ES-I3 (cell line): ENCODE results near the gene HTN3.
"Not testable (repeated sequence)": the region's sequence is repeated elsewhere in the genome, so short reads cannot be mapped to it uniquely, and the experiment has no call there.

Experiments used
- H3K36me3 ChIP-seq: 2 replicates; pipeline ENCODE4 v1.6.1; 2013; ENCODE audit warnings: mild to moderate bottlenecking, low read length, control low read depth, moderate library complexity; ENCODE audit not compliant: insufficient read depth
- H3K4me1 ChIP-seq: 2 replicates; pipeline ENCODE4 v1.6.1; 2013; ENCODE audit warnings: mild to moderate bottlenecking, control low read depth, low read length; ENCODE audit not compliant: insufficient read depth
- H3K9ac ChIP-seq: 2 replicates; pipeline ENCODE4 v1.6.1; 2013; ENCODE audit warnings: low read depth, mild to moderate bottlenecking, low read length, moderate library complexity
- H3K9me3 ChIP-seq: 2 replicates; pipeline ENCODE4 v1.6.1; 2013; ENCODE audit warnings: mild to moderate bottlenecking, low read length, moderate library complexity; ENCODE audit not compliant: control insufficient read depth, insufficient read depth

HTN3 gene

GRCh38 chr4:70041652-70042286, 13.5 kb downstream of the HTN3 start:
- no peak overlapping the region for H3K9ac ChIP-seq
- no peaks in the 10 kb centered on the region; the same call in 1 of the 2 replicates for H3K36me3 ChIP-seq
- no peaks in the 10 kb centered on the region for H3K9me3 ChIP-seq
- H3K4me1 ChIP-seq = no peaks in the 10 kb centered on the region

GRCh38 chr4:70050138-70050537, 21.9 kb downstream of the HTN3 start, which contains the start of gene HTN1:
Gene HTN1, plus strand, starts transcription at chr4:70050438. Its CDS starts 2,639 bp downstream, at chr4:70053077.
- not testable (repeated sequence) for H3K36me3 ChIP-seq, H3K9ac ChIP-seq, H3K4me1 ChIP-seq, H3K9me3 ChIP-seq

- not testable (repeated sequence) for H3K9ac ChIP-seq, H3K4me1 ChIP-seq, H3K36me3 ChIP-seq, H3K9me3 ChIP-seq
Observed at GRCh38 chr4:70056534-70056933, 28.3 kb downstream of the HTN3 start.

GRCh38 chr4:70057651-70058050, 29.4 kb downstream of the HTN3 start:
- Histone ChIP-seq H3K36me3 (no peaks in the 10 kb centered on the region), H3K4me1 (no peaks in the 10 kb centered on the region), H3K9ac (no peak overlapping the region), H3K9me3 (peaks cover 3% of the 10 kb centered on the region)

- Histone ChIP-seq H3K4me1 (no peaks in the 10 kb centered on the region), H3K9me3 (peaks cover 3% of the 10 kb centered on the region), H3K36me3 (no peaks in the 10 kb centered on the region), H3K9ac (no peak overlapping the region)
Observed at GRCh38 chr4:70059149-70059548, 30.9 kb downstream of the HTN3 start.

GRCh38 chr4:70062000-70062399, 33.7 kb downstream of the HTN3 start:
- no peaks in the 10 kb centered on the region for H3K4me1 ChIP-seq
- H3K36me3 ChIP-seq = no peaks in the 10 kb centered on the region
- H3K9me3 ChIP-seq = no peaks in the 10 kb centered on the region
- H3K9ac ChIP-seq = no peak overlapping the region

GRCh38 chr4:70080205-70080604, 51.9 kb downstream of the HTN3 start:
- H3K36me3 ChIP-seq = no peaks in the 10 kb centered on the region
- no peaks in the 10 kb centered on the region for H3K4me1 ChIP-seq
- no peak overlapping the region for H3K9ac ChIP-seq
- no peaks in the 10 kb centered on the region for H3K9me3 ChIP-seq
